HG03196 (cell line): ENCODE measurements around the gene ASTN1.

ENCODE experiments used
- ATAC-seq: cut with Tn5 transposase; IDR thresholded peaks from one replicate; pipeline ENCODE4 v1.9.1; 2021; ENCODE audit not compliant: unreplicated experiment

The ASTN1 gene

GRCh38 chr1:176934370-176934769 is 230.1 kb downstream of the ASTN1 start:
- ATAC-seq = no peak

GRCh38 chr1:176932114-176933104 is 232.1 kb downstream of the ASTN1 start:
- ATAC-seq = no peak

GRCh38 chr1:176931526-176931925 is 233.0 kb downstream of the ASTN1 start:
- ATAC-seq = no peak

- no peak for ATAC-seq
Observed at GRCh38 chr1:176926330-176927086, 238.0 kb downstream of the ASTN1 start.

- ATAC-seq = no peak
Observed at GRCh38 chr1:176925223-176925622, 239.3 kb downstream of the ASTN1 start.

GRCh38 chr1:176923283-176923682 is 241.2 kb downstream of the ASTN1 start:
- ATAC-seq = no peak

GRCh38 chr1:176919386-176920378 is 244.8 kb downstream of the ASTN1 start:
- no peak for ATAC-seq

DNA sequence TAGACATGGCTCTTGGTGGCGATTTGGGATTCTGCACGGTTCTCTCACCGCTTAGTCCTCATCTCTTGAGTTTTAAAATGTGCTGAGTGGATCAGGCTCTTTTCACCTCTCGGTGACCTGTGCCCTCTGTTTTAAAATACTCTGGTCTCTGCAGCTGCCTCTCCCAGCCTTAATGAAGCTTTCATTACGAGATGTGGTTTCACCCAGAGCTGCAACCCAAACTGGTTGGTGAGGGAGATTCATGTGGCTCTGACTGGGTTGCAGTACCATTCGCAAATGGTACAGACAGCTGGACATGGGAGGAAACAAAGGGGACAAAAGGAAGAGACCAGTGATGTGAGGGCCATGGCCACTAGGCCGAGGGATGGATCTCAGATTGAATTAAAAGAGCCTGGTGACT is 258.9 kb downstream of the ASTN1 start:
- ATAC-seq = no peak

DNA sequence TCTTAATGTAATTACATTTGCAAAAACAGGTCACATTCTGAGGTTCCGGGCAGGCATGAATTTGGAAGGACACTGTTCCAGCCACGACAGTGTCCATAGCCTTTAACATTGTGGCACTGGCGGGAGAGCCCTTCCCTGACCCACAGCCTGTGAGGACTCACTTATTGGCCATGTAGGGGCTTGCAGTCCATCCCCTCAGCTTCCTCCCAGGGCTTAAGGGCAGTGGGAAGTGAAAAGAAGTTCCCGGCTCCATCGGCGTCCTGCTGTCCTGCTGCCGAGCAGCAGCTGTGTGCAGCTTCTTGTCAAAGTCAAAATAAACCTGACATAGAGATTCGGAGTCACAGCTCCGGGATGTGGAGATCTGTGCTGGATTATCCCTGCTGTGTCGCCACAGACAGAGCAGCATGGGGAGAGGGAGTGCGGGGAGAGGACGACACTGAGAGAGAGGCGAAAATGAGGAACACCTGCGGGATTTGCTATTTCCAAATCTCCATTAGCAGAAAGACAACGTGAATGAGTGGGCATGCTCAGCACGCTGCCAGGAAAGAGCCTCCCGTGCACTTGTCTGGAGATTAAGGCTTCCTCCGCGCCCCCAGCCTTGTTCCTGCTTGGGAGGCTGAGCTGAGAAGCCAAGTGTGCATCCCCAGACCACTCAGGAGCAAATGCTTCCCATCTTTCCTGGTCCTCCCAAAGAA is 260.3 kb downstream of the ASTN1 start:
- ATAC-seq = no peak

GRCh38 chr1:176903474-176903873 is 261.0 kb downstream of the ASTN1 start:
- ATAC-seq = no peak

DNA sequence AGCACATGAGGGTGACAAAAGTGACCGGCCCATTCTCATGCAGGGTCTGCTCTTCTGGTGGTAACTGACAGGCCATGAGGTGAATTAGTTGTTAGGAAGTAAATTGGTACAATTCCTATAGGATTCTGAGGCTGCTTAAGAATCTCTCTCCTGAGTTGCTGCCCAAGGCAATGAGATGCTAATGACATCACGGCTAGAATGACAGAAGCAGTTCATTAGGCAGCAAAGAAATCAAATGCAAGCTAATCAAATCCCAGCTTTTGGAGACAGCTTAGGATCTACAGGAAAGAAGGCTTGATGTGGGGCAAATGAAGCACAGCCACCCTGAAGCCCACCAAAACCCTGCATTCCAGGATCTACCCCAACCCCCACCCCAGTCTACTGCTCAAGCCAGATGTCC is 265.2 kb downstream of the ASTN1 start:
- no peak for ATAC-seq

DNA sequence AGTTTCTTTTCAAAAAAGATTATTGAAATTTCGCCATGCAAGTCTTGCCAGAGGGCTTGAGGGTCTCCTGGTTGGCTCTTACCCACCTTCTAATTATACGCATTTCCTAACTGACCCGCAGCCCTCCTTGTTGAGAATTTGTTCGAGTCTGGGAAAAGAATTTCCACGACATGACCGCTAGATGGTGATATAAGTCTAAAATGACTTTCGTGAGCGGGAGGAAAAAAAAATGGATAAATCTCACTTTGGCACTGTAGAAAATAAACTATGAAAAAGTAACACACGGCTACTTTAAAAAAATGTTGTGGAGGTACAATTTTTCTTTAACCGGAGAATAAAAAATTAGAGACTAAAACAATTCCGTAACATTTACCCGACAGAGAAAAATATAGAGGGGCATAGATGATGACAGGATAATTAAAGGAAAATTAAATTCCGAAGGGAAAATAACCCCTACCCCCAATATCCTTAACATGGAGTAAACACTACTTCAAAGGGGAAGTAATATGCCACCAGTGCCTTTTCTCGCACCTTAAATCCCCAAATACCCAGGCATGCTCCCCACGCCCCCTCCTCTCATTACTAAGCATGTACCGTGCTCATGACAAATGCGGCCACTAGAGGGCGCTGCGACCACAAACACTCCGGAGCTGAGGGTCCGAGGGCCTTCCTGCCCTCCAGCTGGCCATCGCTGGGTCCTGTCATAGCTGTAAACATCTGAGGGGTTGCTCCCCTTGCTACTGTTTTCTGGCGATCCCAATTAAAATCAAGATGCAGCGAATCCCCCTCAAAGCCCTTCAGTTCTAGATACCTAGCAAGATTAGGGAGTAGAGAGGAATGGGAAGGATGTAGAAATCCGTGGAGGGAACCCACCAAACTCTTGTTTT is 266.9 kb downstream of the ASTN1 start:
- ATAC-seq = no peak

GRCh38 chr1:176896216-176896615 is 268.3 kb downstream of the ASTN1 start:
- no peak for ATAC-seq

GRCh38 chr1:176894450-176894849 is 270.1 kb downstream of the ASTN1 start:
- ATAC-seq = no peak

DNA sequence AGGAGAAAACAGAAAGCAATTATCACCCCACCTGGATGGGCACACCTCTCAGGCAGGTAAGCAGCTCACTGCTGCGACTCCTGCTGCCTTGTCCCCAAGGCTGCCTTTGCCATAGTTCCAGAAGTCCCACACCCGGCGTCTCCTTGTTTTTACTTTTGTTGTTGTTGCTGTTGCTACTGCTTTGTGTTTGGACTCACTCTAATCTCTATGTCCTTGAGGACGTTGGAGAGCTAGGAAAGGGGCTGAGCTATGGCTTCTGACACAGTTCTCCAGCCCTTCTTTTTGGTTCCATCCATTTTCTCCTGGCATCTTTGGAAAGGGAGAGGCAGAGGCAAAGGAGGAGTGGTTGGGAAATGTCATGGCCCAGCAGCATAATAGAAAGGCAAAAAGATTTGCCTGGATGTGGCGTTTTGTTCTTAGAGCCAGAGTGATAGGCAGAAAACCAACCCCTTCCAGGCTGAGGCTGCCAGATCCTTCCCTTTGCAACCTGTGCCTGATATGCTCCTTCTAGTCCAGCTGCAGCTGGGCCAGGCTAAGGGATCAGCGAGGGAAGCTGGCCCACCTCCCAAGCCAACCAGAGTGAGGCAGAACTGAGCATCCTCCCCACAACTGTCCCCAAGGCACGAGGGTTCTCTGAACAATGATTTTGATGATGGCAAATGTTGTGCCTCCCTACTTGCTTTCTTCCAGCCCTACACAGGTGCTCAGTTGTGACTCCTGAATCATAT is 270.7 kb downstream of the ASTN1 start:
- ATAC-seq = no peak

DNA sequence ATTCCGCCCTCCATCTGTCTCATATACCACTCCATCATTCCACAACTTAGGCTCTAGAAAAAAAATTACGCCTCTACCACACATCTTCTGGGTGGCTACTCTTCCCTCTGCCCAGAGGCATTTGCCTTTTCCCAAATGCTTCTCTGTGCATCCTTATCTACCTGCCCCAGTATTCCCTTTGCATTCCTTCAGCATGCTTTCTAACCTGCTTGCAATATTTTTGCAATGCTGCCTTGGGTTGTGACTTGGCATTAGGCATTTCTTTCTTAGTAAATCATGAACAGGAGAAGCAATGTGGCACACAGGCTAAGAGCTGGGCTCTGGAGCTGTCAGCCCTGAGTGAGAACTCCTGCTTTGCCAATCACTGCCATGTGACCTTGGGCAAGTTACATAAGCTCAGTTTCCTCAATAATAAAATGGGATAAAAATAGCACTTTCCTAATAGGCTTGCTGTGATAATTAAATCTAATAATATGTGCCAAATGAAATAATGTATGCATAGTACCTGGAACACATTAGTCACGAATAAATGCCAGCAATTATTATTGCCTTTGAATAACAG is 276.0 kb downstream of the ASTN1 start:
- ATAC-seq = no peak

GRCh38 chr1:176885751-176886150 is 278.8 kb downstream of the ASTN1 start:
- no peak for ATAC-seq

GRCh38 chr1:176885341-176885740 is 279.2 kb downstream of the ASTN1 start:
- no peak for ATAC-seq
